ENCODE measurements around the gene PROM2.

Gene PROM2

DNA sequence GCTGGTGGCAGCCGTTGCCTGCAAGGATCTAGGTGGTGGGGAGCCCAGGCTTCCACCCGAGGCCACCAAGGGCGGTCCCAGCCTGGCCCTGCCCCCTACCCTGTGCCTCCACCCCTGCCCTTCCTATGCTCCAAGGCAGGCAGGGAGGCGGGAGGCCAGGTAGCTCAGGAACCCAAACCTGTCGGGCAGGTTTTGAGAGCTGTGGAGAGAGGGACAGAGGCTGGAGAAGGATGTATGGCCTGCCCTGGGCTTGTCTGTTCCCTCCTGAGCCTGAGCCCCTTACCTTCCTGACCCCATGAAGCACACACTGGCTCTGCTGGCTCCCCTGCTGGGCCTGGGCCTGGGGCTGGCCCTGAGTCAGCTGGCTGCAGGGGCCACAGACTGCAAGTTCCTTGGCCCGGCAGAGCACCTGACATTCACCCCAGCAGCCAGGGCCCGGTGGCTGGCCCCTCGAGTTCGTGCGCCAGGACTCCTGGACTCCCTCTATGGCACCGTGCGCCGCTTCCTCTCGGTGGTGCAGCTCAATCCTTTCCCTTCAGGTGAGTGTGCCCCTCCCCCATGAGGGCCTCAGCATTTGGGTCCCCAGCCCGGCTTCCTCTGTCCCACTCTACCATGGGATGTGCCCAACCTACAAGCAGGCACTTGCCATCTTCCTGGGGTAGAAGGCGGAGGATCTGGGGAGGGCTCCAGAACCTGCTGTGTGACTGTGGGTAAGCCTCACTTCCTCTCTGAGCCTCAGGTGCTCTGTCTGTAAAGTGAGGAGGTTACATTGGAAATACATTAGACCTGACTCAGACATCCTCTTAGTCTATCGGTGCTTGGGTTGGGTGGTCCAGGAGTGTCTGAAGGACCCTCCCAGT lies at the start of gene PROM2:
PROM2 (plus strand) TSS at position 159 of the 860 bp plus-strand sequence; CDS start at position 296, 137 bp downstream.
- no peak within 1 kb of the TSS for H3K4me2 ChIP-seq (ENCODE audit: low read depth, low read length, poor library complexity, severe bottlenecking)
- no peaks in the 10 kb centered on the region for H3K27me3 ChIP-seq (ENCODE audit: low read length)
- no peaks in the 10 kb centered on the region for H3K9me3 ChIP-seq (ENCODE audit: insufficient read depth, low read length)
- no peaks in the 10 kb centered on the region for H3K79me2 ChIP-seq (ENCODE audit: insufficient read depth, low read length)
- no peak within 1 kb of the TSS for H3K27ac ChIP-seq (ENCODE audit: low read depth, low read length)
- H3K9ac ChIP-seq (ENCODE audit: low read length) = no peak within 1 kb of the TSS
- H4K20me1 ChIP-seq (ENCODE audit: low read depth, low read length) = no peaks in the 10 kb centered on the region
- no peak within 1 kb of the TSS for H2AFZ ChIP-seq (ENCODE audit: low read depth, low read length, severe bottlenecking)
- H3F3A ChIP-seq (ENCODE audit: insufficient read depth) = no peaks in the 10 kb centered on the region
- H3K9me2 ChIP-seq (replicated peaks; ENCODE audit: insufficient read depth, low read length) = no peaks in the 10 kb centered on the region
- no peaks in the 10 kb centered on the region for H3K36me3 ChIP-seq (ENCODE audit: low read length)
- no peak within 1 kb of the TSS for H3K4me3 ChIP-seq (ENCODE audit: insufficient read depth, low read length, poor library complexity, severe bottlenecking)
- TF ChIP-seq, protein P1, sequence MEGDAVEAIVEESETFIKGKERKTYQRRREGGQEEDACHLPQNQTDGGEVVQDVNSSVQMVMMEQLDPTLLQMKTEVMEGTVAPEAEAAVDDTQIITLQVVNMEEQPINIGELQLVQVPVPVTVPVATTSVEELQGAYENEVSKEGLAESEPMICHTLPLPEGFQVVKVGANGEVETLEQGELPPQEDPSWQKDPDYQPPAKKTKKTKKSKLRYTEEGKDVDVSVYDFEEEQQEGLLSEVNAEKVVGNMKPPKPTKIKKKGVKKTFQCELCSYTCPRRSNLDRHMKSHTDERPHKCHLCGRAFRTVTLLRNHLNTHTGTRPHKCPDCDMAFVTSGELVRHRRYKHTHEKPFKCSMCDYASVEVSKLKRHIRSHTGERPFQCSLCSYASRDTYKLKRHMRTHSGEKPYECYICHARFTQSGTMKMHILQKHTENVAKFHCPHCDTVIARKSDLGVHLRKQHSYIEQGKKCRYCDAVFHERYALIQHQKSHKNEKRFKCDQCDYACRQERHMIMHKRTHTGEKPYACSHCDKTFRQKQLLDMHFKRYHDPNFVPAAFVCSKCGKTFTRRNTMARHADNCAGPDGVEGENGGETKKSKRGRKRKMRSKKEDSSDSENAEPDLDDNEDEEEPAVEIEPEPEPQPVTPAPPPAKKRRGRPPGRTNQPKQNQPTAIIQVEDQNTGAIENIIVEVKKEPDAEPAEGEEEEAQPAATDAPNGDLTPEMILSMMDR (IDR thresholded peaks at IDR 0.05; ENCODE audit: insufficient read depth, low read length, poor library complexity, severe bottlenecking) = no peak
- TF ChIP-seq EZH2phosphoT487 (conservative IDR thresholded peaks at IDR 0.05; ENCODE audit: low read length) = no peak

DNA sequence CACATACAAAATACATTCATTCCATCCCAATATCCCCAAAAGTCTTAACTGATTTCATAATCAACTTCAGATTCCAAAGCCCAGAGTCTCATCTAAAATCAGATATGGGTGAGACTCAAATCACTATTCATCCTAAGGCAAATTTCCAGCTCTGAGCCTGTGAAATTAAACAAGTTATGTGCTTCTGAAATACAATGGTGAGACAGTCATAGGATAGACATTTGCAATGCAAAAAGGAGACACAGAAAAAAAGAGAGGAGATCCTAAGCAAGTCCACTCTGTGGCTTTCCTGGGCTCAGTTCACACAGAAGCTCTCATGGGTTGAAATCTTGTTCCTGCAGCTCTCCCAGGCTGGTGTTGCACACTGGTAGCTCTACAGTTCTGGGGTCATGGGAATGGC lies 48.6 kb upstream of the PROM2 start:
- TF ChIP-seq, protein P1 (IDR thresholded peaks at IDR 0.05; ENCODE audit: insufficient read depth, low read length, poor library complexity, severe bottlenecking) = no peak
- TF ChIP-seq EZH2phosphoT487 (conservative IDR thresholded peaks at IDR 0.05; ENCODE audit: low read length) = no peak
- no peak overlapping the region for H3K9ac ChIP-seq (ENCODE audit: low read length)
- H3K9me2 ChIP-seq (replicated peaks; ENCODE audit: insufficient read depth, low read length) = no peaks in the 10 kb centered on the region
- no peak overlapping the region for H2AFZ ChIP-seq (ENCODE audit: low read depth, low read length, severe bottlenecking)
- H3K4me3 ChIP-seq (ENCODE audit: insufficient read depth, low read length, poor library complexity, severe bottlenecking) = no peak overlapping the region
- no peaks in the 10 kb centered on the region for H4K20me1 ChIP-seq (ENCODE audit: low read depth, low read length)
- H3F3A ChIP-seq (ENCODE audit: insufficient read depth) = no peaks in the 10 kb centered on the region
- no peak overlapping the region for H3K27ac ChIP-seq (ENCODE audit: low read depth, low read length)
- H3K36me3 ChIP-seq (ENCODE audit: low read length) = peaks cover 15% of the 10 kb centered on the region; the same call in 1 of the 2 replicates
- 0 out of 2 replicates have a peak, but pooled peaks cover 4% of the 10 kb centered on the region for H3K9me3 ChIP-seq (ENCODE audit: insufficient read depth, low read length)
- H3K4me2 ChIP-seq (ENCODE audit: low read depth, low read length, poor library complexity, severe bottlenecking) = no peak overlapping the region
- no peaks in the 10 kb centered on the region for H3K79me2 ChIP-seq (ENCODE audit: insufficient read depth, low read length)
- H3K27me3 ChIP-seq (ENCODE audit: low read length) = no peaks in the 10 kb centered on the region

GRCh38 chr2:95231723-95232122 lies 42.5 kb upstream of the PROM2 start:
- Histone ChIP-seq H3K36me3 (ENCODE audit: low read length) (no peaks in the 10 kb centered on the region), H3K27ac (ENCODE audit: low read depth, low read length) (no peak overlapping the region), H3K79me2 (ENCODE audit: insufficient read depth, low read length) (no peaks in the 10 kb centered on the region), H3K27me3 (ENCODE audit: low read length) (no peaks in the 10 kb centered on the region), H4K20me1 (ENCODE audit: low read depth, low read length) (no peaks in the 10 kb centered on the region), H3K9me3 (ENCODE audit: insufficient read depth, low read length) (no peaks in the 10 kb centered on the region), H3K4me2 (ENCODE audit: low read depth, low read length, poor library complexity, severe bottlenecking) (no peak overlapping the region), H3K9me2 (replicated peaks; ENCODE audit: insufficient read depth, low read length) (no peaks in the 10 kb centered on the region), H3K4me3 (ENCODE audit: insufficient read depth, low read length, poor library complexity, severe bottlenecking) (no peak overlapping the region), H3K9ac (ENCODE audit: low read length) (no peak overlapping the region), H3F3A (ENCODE audit: insufficient read depth) (no peaks in the 10 kb centered on the region), H2AFZ (ENCODE audit: low read depth, low read length, severe bottlenecking) (no peak overlapping the region)
- TF ChIP-seq, protein P1 (IDR thresholded peaks at IDR 0.05; ENCODE audit: insufficient read depth, low read length, poor library complexity, severe bottlenecking) = peak; percentile 44
- no peak for TF ChIP-seq EZH2phosphoT487 (conservative IDR thresholded peaks at IDR 0.05; ENCODE audit: low read length)

Data from SU-DHL-6 (cell line).